Left lung (tissue), 10 donors: Measurements from ENCODE around the gene GET4. TPM values are rescaled to one million over a fixed set of nuclear protein-coding genes. Genes with fewer than 3 reads are reported as not detected.

Source experiments
- ATAC-seq: fragments of 200-7000 bp; cut with Tn5 transposase; one replicate; pipeline ENCODE4 v1.9.1; 2020; ENCODE audit warnings: moderate library complexity
- DNase-seq, 4 donors: peaks; one replicate each; pipeline ENCODE4 v3.0.0-alpha.2; 2013 to 2020
- H3K27ac ChIP-seq, 2 donors: fragments of 200-600 bp; sonication (generic) in 1 of 2; one replicate each; pipeline versions ENCODE4 v1.5.0 to v1.8.0; 2020 to 2021
- H3K27me3 ChIP-seq, 2 donors: fragments of 200-600 bp; sonication (generic) in 1 of 2; one replicate each; pipeline versions ENCODE4 v1.5.0 to v1.8.0; 2020 to 2021
- H3K36me3 ChIP-seq, 2 donors: fragments of 200-600 bp; sonication (generic) in 1 of 2; one replicate each; pipeline versions ENCODE4 v1.5.0 to v1.8.0; 2020 to 2021
- H3K4me1 ChIP-seq, 2 donors: fragments of 200-600 bp; one replicate each; pipeline ENCODE4 v1.8.0; 2021
- H3K4me3 ChIP-seq, 2 donors: fragments of 200-600 bp; sonication (generic) in 1 of 2; one replicate each; pipeline versions ENCODE4 v1.5.0 to v1.8.0; 2020 to 2021; ENCODE audit warnings: mild to moderate bottlenecking in 1 of 2
- H3K9me3 ChIP-seq, 2 donors: fragments of 200-600 bp; sonication (generic) in 1 of 2; one replicate each; pipeline versions ENCODE4 v1.5.0 to v1.8.0; 2020 to 2021
- CTCF ChIP-seq, 2 donors: fragments of 200-600 bp; sonication (generic) in 1 of 2; IDR thresholded peaks; one replicate each; pipeline versions ENCODE4 v1.5.0 to v1.8.0; 2021; ENCODE audit warnings: antibody characterized with exemption in 2 of 2
- intact Hi-C, 2 donors: fragments of 100-400 bp; cut with DNase I; formaldehyde crosslinking; loops; one replicate each; pipeline versions ENCODE4 v1.11.2 to v1.14.2; 2022
- polyA plus RNA-seq, 6 donors: library from polyadenylated mRNA; unstranded; fragments of 120-200 nt; gene quantifications; one replicate each; pipeline ENCODE4 v1.2.1, GENCODE V29; 2013; ENCODE audit not compliant: insufficient read length in 6 of 6
- total RNA-seq, 2 donors: library from RNA; stranded (reverse); fragmentation: NEBNext Ultra II Directional; extraction: Animal tissue kit (Norgen Biotek cat#: 25700); gene quantifications; one replicate each; pipeline ENCODE4 v1.2.1, GENCODE V29; 2021
- donor health status: DM: no; HTN: yes; CAD: no.
- donor health status: DM: no; HTN: no; CAD: no.

The GET4 gene
- total and polyA plus RNA-seq, 8 donors, result 25.0 to 39.0 (median 31.1) TPM

- H3K27me3 ChIP-seq, result no peaks in the 10 kb centered on the region
- no peaks in the 10 kb centered on the region for H3K9me3 ChIP-seq
- peaks cover 0 to 98% of the 10 kb centered on the region in 2 donors for H3K36me3 ChIP-seq
- ATAC-seq (no peak), DNase-seq (peak in 1 of 4 donors; percentile 77)
- intact Hi-C loops, result no loop called here
- TF ChIP-seq CTCF (IDR thresholded peaks at IDR 0.05), result no peak
- no peak overlapping the region for H3K4me3 ChIP-seq
- H3K27ac ChIP-seq, result no peak overlapping the region
- H3K4me1 ChIP-seq, result no peaks in the 10 kb centered on the region
Observed at GRCh38 chr7:856444-857095, 19.8 kb upstream of the GET4 start.

GRCh38 chr7:857661-858060 is 18.7 kb upstream of the GET4 start:
- Histone ChIP-seq H3K9me3 (no peaks in the 10 kb centered on the region), H3K4me1 (no peaks in the 10 kb centered on the region), H3K36me3 (peaks cover 0 to 98% of the 10 kb centered on the region in 2 donors), H3K27ac (no peak overlapping the region), H3K4me3 (no peak overlapping the region), H3K27me3 (no peaks in the 10 kb centered on the region)
- peak in 1 of 4 donors; percentile 31 for DNase-seq
- intact Hi-C loops, result no loop called here
- no peak for TF ChIP-seq CTCF (IDR thresholded peaks at IDR 0.05)
- no peak for ATAC-seq

GRCh38 chr7:859359-860030 is 16.9 kb upstream of the GET4 start:
- TF ChIP-seq CTCF (IDR thresholded peaks at IDR 0.05), result no peak
- Histone ChIP-seq H3K9me3 (no peaks in the 10 kb centered on the region), H3K27me3 (no peaks in the 10 kb centered on the region), H3K4me1 (no peaks in the 10 kb centered on the region), H3K4me3 (no peak overlapping the region), H3K27ac (no peak overlapping the region), H3K36me3 (peaks cover 0 to 93% of the 10 kb centered on the region in 2 donors)
- DNase-seq (peak in 1 of 4 donors; percentile 53), ATAC-seq (peak; percentile 38)
- intact Hi-C loops, result no loop called here

GRCh38 chr7:860149-860548 is 16.2 kb upstream of the GET4 start:
- Histone ChIP-seq H3K27me3 (no peaks in the 10 kb centered on the region), H3K4me3 (no peak overlapping the region), H3K4me1 (no peaks in the 10 kb centered on the region), H3K9me3 (no peaks in the 10 kb centered on the region), H3K27ac (no peak overlapping the region), H3K36me3 (peaks cover 0 to 93% of the 10 kb centered on the region in 2 donors)
- ATAC-seq (no peak), DNase-seq (peak in 1 of 4 donors; percentile 76)
- TF ChIP-seq CTCF (IDR thresholded peaks at IDR 0.05), result no peak
- intact Hi-C loops, result no loop called here

- no peaks in the 10 kb centered on the region for H3K4me1 ChIP-seq
- H3K36me3 ChIP-seq, result peaks cover 0 to 93% of the 10 kb centered on the region in 2 donors
- no peak overlapping the region for H3K27ac ChIP-seq
- no peak for TF ChIP-seq CTCF (IDR thresholded peaks at IDR 0.05)
- no peak overlapping the region for H3K4me3 ChIP-seq
- no peak for DNase-seq
- intact Hi-C loops, result no loop called here
- no peaks in the 10 kb centered on the region for H3K9me3 ChIP-seq
- ATAC-seq, result no peak
- H3K27me3 ChIP-seq, result no peaks in the 10 kb centered on the region
Observed at GRCh38 chr7:861222-861621, 15.1 kb upstream of the GET4 start.
